Measurements from ENCODE around the gene CCDC102A. TPM values are rescaled to one million over a fixed set of nuclear protein-coding genes. Genes with fewer than 3 reads are reported as not detected.

The CCDC102A gene
- total and polyA plus RNA-seq, 2 of the 13 experiments (the other 11 are each of a cell fraction or from before 2014, with no cell fraction given): 2.1 to 2.8 TPM

GRCh38 chr16:57485916-57486857 is 50.2 kb downstream of the CCDC102A start, which contains the start of gene DOK4 (continued):
- TF ChIP-seq, protein P1, sequence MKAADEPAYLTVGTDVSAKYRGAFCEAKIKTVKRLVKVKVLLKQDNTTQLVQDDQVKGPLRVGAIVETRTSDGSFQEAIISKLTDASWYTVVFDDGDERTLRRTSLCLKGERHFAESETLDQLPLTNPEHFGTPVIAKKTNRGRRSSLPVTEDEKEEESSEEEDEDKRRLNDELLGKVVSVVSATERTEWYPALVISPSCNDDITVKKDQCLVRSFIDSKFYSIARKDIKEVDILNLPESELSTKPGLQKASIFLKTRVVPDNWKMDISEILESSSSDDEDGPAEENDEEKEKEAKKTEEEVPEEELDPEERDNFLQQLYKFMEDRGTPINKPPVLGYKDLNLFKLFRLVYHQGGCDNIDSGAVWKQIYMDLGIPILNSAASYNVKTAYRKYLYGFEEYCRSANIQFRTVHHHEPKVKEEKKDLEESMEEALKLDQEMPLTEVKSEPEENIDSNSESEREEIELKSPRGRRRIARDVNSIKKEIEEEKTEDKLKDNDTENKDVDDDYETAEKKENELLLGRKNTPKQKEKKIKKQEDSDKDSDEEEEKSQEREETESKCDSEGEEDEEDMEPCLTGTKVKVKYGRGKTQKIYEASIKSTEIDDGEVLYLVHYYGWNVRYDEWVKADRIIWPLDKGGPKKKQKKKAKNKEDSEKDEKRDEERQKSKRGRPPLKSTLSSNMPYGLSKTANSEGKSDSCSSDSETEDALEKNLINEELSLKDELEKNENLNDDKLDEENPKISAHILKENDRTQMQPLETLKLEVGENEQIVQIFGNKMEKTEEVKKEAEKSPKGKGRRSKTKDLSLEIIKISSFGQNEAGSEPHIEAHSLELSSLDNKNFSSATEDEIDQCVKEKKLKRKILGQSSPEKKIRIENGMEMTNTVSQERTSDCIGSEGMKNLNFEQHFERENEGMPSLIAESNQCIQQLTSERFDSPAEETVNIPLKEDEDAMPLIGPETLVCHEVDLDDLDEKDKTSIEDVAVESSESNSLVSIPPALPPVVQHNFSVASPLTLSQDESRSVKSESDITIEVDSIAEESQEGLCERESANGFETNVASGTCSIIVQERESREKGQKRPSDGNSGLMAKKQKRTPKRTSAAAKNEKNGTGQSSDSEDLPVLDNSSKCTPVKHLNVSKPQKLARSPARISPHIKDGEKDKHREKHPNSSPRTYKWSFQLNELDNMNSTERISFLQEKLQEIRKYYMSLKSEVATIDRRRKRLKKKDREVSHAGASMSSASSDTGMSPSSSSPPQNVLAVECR (CRISPR knock-in tag; IDR thresholded peaks at IDR 0.05; ENCODE audit: borderline replicate concordance): peak; percentile 50
- TF ChIP-seq ZNF496 (CRISPR knock-in tag; IDR thresholded peaks at IDR 0.05; ENCODE audit: insufficient replicate concordance) (no peak), ZNF616 (CRISPR knock-in tag; IDR thresholded peaks at IDR 0.05; ENCODE audit: low read depth) (no peak), THAP11 (CRISPR knock-in tag; IDR thresholded peaks at IDR 0.05) (no peak), IKZF4 (CRISPR knock-in tag; IDR thresholded peaks at IDR 0.05; ENCODE audit: borderline replicate concordance, low read depth, not compliant biosample characterization) (no peak), ZMYM2 (CRISPR knock-in tag; IDR thresholded peaks at IDR 0.05) (no peak), ELF4 (CRISPR knock-in tag; IDR thresholded peaks at IDR 0.05; ENCODE audit: borderline replicate concordance) (no peak), RFXANK (CRISPR knock-in tag; IDR thresholded peaks at IDR 0.05) (no peak), NR3C1 (CRISPR knock-in tag; IDR thresholded peaks at IDR 0.05) (no peak), HNRNPK (IDR thresholded peaks at IDR 0.05; ENCODE audit: low read depth, low read length, poor library complexity, severe bottlenecking) (no peak), ZNF562 (CRISPR knock-in tag; IDR thresholded peaks at IDR 0.05; ENCODE audit: borderline replicate concordance) (no peak), ZNF720 (CRISPR knock-in tag; IDR thresholded peaks at IDR 0.05) (no peak), ZNF776 (CRISPR knock-in tag; IDR thresholded peaks at IDR 0.05) (no peak), E2F5 (CRISPR knock-in tag; conservative IDR thresholded peaks at IDR 0.05) (no peak), HDAC1 (CRISPR knock-in tag; IDR thresholded peaks at IDR 0.05) (peak; percentile 55; the same call in 1 of the 2 replicates), ZSCAN31 (CRISPR knock-in tag; IDR thresholded peaks at IDR 0.05; ENCODE audit: low read depth) (peak; percentile 62; the same call in 1 of the 2 replicates), HDAC6 (IDR thresholded peaks at IDR 0.05; ENCODE audit: low read depth, low read length) (no peak), ZNF124 (CRISPR knock-in tag; IDR thresholded peaks at IDR 0.05) (no peak), NKX3-1 (CRISPR knock-in tag; IDR thresholded peaks at IDR 0.05) (no peak), CEBPG (CRISPR knock-in tag; IDR thresholded peaks at IDR 0.05) (no peak)
- TF ChIP-seq, protein P2, sequence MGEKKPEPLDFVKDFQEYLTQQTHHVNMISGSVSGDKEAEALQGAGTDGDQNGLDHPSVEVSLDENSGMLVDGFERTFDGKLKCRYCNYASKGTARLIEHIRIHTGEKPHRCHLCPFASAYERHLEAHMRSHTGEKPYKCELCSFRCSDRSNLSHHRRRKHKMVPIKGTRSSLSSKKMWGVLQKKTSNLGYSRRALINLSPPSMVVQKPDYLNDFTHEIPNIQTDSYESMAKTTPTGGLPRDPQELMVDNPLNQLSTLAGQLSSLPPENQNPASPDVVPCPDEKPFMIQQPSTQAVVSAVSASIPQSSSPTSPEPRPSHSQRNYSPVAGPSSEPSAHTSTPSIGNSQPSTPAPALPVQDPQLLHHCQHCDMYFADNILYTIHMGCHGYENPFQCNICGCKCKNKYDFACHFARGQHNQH (CRISPR knock-in tag; IDR thresholded peaks at IDR 0.05): no peak
- TF ChIP-seq, protein P3, sequence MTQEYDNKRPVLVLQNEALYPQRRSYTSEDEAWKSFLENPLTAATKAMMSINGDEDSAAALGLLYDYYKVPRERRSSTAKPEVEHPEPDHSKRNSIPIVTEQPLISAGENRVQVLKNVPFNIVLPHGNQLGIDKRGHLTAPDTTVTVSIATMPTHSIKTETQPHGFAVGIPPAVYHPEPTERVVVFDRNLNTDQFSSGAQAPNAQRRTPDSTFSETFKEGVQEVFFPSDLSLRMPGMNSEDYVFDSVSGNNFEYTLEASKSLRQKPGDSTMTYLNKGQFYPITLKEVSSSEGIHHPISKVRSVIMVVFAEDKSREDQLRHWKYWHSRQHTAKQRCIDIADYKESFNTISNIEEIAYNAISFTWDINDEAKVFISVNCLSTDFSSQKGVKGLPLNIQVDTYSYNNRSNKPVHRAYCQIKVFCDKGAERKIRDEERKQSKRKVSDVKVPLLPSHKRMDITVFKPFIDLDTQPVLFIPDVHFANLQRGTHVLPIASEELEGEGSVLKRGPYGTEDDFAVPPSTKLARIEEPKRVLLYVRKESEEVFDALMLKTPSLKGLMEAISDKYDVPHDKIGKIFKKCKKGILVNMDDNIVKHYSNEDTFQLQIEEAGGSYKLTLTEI (CRISPR knock-in tag; conservative IDR thresholded peaks at IDR 0.05): no peak

Measured in HepG2 (cell line).